H9 (cell line): Measurements from ENCODE around the gene ZMYND11. TPM values are rescaled to one million over a fixed set of nuclear protein-coding genes. Genes with fewer than 3 reads are reported as not detected.
"Not testable (repeated sequence)": the region's sequence is repeated elsewhere in the genome, so short reads cannot be mapped to it uniquely, and the experiment has no call there.

ENCODE experiments used
- DNase-seq: peaks from one replicate; pipeline ENCODE4 v3.0.0-alpha.2; 2017
- H2AFZ ChIP-seq: one replicate; pipeline ENCODE4 v1.6.1; 2013; ENCODE audit warnings: mild to moderate bottlenecking, low read length, control low read depth, moderate library complexity
- H2AK5ac ChIP-seq: 2 replicates; pipeline ENCODE4 v1.6.1; 2013; ENCODE audit warnings: low read length, control low read depth, mixed read lengths; ENCODE audit not compliant: insufficient read length
- H2BK120ac ChIP-seq: one replicate; pipeline ENCODE4 v1.6.1; 2013; ENCODE audit warnings: low read depth, mild to moderate bottlenecking, low read length, control low read depth, inconsistent platforms; ENCODE audit not compliant: poor library complexity, severe bottlenecking
- H2BK12ac ChIP-seq: 2 replicates; pipeline ENCODE4 v1.6.1; 2013; ENCODE audit warnings: low read length, control low read depth, mixed read lengths, low read depth; ENCODE audit not compliant: insufficient read length
- H2BK15ac ChIP-seq: 2 replicates; pipeline ENCODE4 v1.6.1; 2013; ENCODE audit warnings: low read depth, low read length, control low read depth
- H2BK20ac ChIP-seq: one replicate; pipeline ENCODE4 v1.6.1; 2013; ENCODE audit warnings: low read depth, mild to moderate bottlenecking, low read length, control low read depth, inconsistent platforms; ENCODE audit not compliant: poor library complexity, severe bottlenecking
- H2BK5ac ChIP-seq: 2 replicates; pipeline ENCODE4 v1.6.1; 2013; ENCODE audit warnings: low read length, control low read depth, mixed read lengths; ENCODE audit not compliant: insufficient read length
- H3K14ac ChIP-seq: 2 replicates; pipeline ENCODE4 v1.6.1; 2013; ENCODE audit warnings: low read length, control low read depth; ENCODE audit not compliant: insufficient read depth
- H3K18ac ChIP-seq: 2 replicates; pipeline ENCODE4 v1.6.1; 2013; ENCODE audit warnings: low read depth, mild to moderate bottlenecking, mixed read lengths, low read length, control low read depth; ENCODE audit not compliant: insufficient read length
- H3K23ac ChIP-seq: 2 replicates; pipeline ENCODE4 v1.6.1; 2013; ENCODE audit warnings: low read length, control low read depth, mixed read lengths, low read depth; ENCODE audit not compliant: insufficient read length
- H3K23me2 ChIP-seq: 2 replicates; pipeline ENCODE4 v1.6.1; 2013; ENCODE audit warnings: low read depth, mild to moderate bottlenecking, mixed read lengths, low read length, control low read depth; ENCODE audit not compliant: insufficient read length, poor library complexity, severe bottlenecking
- H3K27ac ChIP-seq: 2 replicates; pipeline ENCODE4 v1.5.1; 2013; ENCODE audit warnings: low read length, control low read depth, mixed read lengths, low read depth; ENCODE audit not compliant: insufficient read length
- H3K27me3 ChIP-seq: 2 replicates; pipeline ENCODE4 v1.6.1; 2013; ENCODE audit warnings: low read length, control low read depth, inconsistent platforms; ENCODE audit not compliant: insufficient read depth
- H3K4ac ChIP-seq: 2 replicates; pipeline ENCODE4 v1.6.1; 2013; ENCODE audit warnings: low read depth, mild to moderate bottlenecking, control low read depth, inconsistent platforms, low read length, moderate library complexity
- H3K4me1 ChIP-seq: 2 replicates; pipeline ENCODE4 v1.6.1; 2013; ENCODE audit warnings: low read length, control low read depth, inconsistent platforms; ENCODE audit not compliant: insufficient read depth
- H3K4me2 ChIP-seq: 2 replicates; pipeline ENCODE4 v1.6.1; 2013; ENCODE audit warnings: low read length, control low read depth, mixed read lengths; ENCODE audit not compliant: insufficient read length, insufficient read depth
- H3K56ac ChIP-seq: 2 replicates; pipeline ENCODE4 v1.6.1; 2013; ENCODE audit warnings: low read depth, mild to moderate bottlenecking, mixed read lengths, low read length, control low read depth; ENCODE audit not compliant: insufficient read length
- H3K79me1 ChIP-seq: 2 replicates; pipeline ENCODE4 v1.6.1; 2013; ENCODE audit warnings: low read depth, mild to moderate bottlenecking, moderate library complexity, low read length, control low read depth, inconsistent platforms; ENCODE audit not compliant: insufficient read depth, poor library complexity, severe bottlenecking
- H3K79me2 ChIP-seq: 2 replicates; pipeline ENCODE4 v1.6.1; 2013; ENCODE audit warnings: low read length, control low read depth, inconsistent platforms; ENCODE audit not compliant: insufficient read depth
- H3K9ac ChIP-seq: 2 replicates; pipeline ENCODE4 v1.6.1; 2013; ENCODE audit warnings: low read length, control low read depth, mixed read lengths; ENCODE audit not compliant: insufficient read length; ENCODE audit errors: extremely low read depth
- H3K9me3 ChIP-seq: one replicate; pipeline ENCODE4 v1.6.1; 2013; ENCODE audit warnings: low read depth, low read length, inconsistent platforms; ENCODE audit not compliant: control insufficient read depth
- H3T11ph ChIP-seq: one replicate; pipeline ENCODE4 v1.6.1; 2013; ENCODE audit warnings: mild to moderate bottlenecking, low read length, control low read depth, inconsistent platforms
- H4K20me1 ChIP-seq: one replicate; pipeline ENCODE4 v1.6.1; 2013; ENCODE audit not compliant: control insufficient read depth, insufficient read length, insufficient read depth
- H4K5ac ChIP-seq: 2 replicates; pipeline ENCODE4 v1.6.1; 2013; ENCODE audit warnings: low read depth, mild to moderate bottlenecking, mixed read lengths, low read length, control low read depth; ENCODE audit not compliant: insufficient read length
- H4K8ac ChIP-seq: replicated peaks from 2 replicates; pipeline ENCODE4 v1.6.1; 2013; ENCODE audit warnings: low read length, control low read depth, mixed read lengths, low read depth; ENCODE audit not compliant: insufficient read length
- H4K91ac ChIP-seq: 2 replicates; pipeline ENCODE4 v1.6.1; 2013; ENCODE audit warnings: low read depth, mild to moderate bottlenecking, moderate library complexity, mixed read lengths, low read length, control low read depth; ENCODE audit not compliant: insufficient read length
- H3K27ac Mint-ChIP-seq, 3 experiments: 2 replicates in 2 of 3; 3 replicates in 1 of 3; pipeline ENCODE4 v1.8.0; 2020 to 2021; ENCODE audit warnings: mixed read lengths in 3 of 3, mild to moderate bottlenecking in 1 of 3, moderate library complexity in 1 of 3
- H3K27me3 Mint-ChIP-seq: 2 replicates; pipeline ENCODE4 v1.8.0; 2021; ENCODE audit warnings: low read depth, mild to moderate bottlenecking, moderate library complexity, mixed read lengths
- H3K36me3 Mint-ChIP-seq, 3 experiments: 2 replicates in 2 of 3; 3 replicates in 1 of 3; pipeline ENCODE4 v1.8.0; 2020 to 2021; ENCODE audit warnings: low read depth in 3 of 3, mixed read lengths in 3 of 3; ENCODE audit not compliant: insufficient read depth in 1 of 3
- H3K4me1 Mint-ChIP-seq, 2 experiments: 2 replicates each; pipeline ENCODE4 v1.8.0; 2020; ENCODE audit warnings: mixed read lengths in 2 of 2
- H3K4me3 Mint-ChIP-seq, 2 experiments: 2 replicates in 1 of 2; 3 replicates in 1 of 2; pipeline ENCODE4 v1.8.0; 2020 to 2021; ENCODE audit warnings: mild to moderate bottlenecking in 2 of 2, mixed read lengths in 2 of 2, moderate library complexity in 1 of 2
- H3K9me3 Mint-ChIP-seq, 2 experiments: 2 replicates in 1 of 2; 3 replicates in 1 of 2; pipeline ENCODE4 v1.8.0; 2020; ENCODE audit warnings: mild to moderate bottlenecking in 2 of 2, mixed read lengths in 2 of 2, moderate library complexity in 1 of 2
- WGBS: extraction: QIAGEN DNeasy Blood & Tissue Kit; methylation state at CpG from one replicate; pipeline ENCODE4 v1.1.7; 2013; ENCODE audit warnings: missing lambda C conversion rate, low lambda C conversion rate, mixed read lengths; ENCODE audit not compliant: insufficient read length; ENCODE audit errors: extremely low coverage; 5-methylcytosine and 5-hydroxymethylcytosine counted together
- total RNA-seq: library from RNA; stranded (reverse); gene quantifications from 2 replicates; pipeline ENCODE4 v1.2.1, GENCODE V29; 2021
- TF ChIP-seq, protein P1 (sequence below): fragments of 200-600 bp; sonication (generic); conservative IDR thresholded peaks from 3 replicates; pipeline ENCODE4 v1.8.0; 2021; ENCODE audit warnings: antibody characterized with exemption, mild to moderate bottlenecking

The ZMYND11 gene
- total RNA-seq, 1 experiment from 2014 or later = 33.7 TPM

DNA sequence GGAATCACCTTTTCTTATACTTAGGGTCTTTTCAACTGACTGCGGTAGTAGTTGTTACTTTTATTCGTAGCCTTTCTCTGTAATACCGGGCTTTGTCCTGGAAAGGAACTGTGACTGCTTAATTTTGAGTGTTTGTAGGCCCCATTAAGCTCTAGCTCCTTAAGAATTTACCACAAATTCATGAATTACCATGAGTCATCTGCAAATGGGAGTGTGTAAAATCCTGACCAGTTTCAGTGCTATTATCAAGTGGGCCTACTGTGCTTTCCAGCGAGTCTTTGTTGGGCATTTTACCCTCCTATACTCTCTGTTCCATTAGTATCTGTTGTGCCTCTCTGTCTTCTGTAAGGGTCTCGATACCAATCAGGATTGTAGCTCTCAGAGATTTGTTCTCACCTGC is 49.7 kb downstream of the ZMYND11 start:
- Histone ChIP-seq H3K4me2 (no peak overlapping the region), H4K8ac (no peak overlapping the region), H2BK12ac (no peak overlapping the region), H3K23ac (no peak overlapping the region), H3K14ac (no peak overlapping the region), H3K4me1 (no peaks in the 10 kb centered on the region), H4K5ac (no peak overlapping the region), H2AK5ac (no peak overlapping the region), H3K79me2 (no peaks in the 10 kb centered on the region), H2BK20ac (no peak overlapping the region), H3T11ph (no peak overlapping the region), H4K91ac (no peak overlapping the region), H4K20me1 (no peaks in the 10 kb centered on the region), H2BK5ac (no peak overlapping the region), H3K27me3 (no peaks in the 10 kb centered on the region), H3K9me3 (no peaks in the 10 kb centered on the region), H3K56ac (no peak overlapping the region), H3K18ac (no peak overlapping the region), H3K9ac (no peak overlapping the region), H2BK120ac (no peak overlapping the region), H3K79me1 (no peaks in the 10 kb centered on the region), H3K27ac (no peak overlapping the region), H3K23me2 (no peaks in the 10 kb centered on the region), H3K4ac (no peak overlapping the region), H2BK15ac (no peak overlapping the region), H2AFZ (no peak overlapping the region)
- Mint-ChIP-seq H3K9me3 (peaks cover 7 to 8% of the 10 kb centered on the region in 2 experiments; a peak in 4 of 5 replicates), H3K4me3 (no peak overlapping the region), H3K27me3 (no peaks in the 10 kb centered on the region), H3K27ac (no peak overlapping the region), H3K4me1 (peaks cover 0 to 3% of the 10 kb centered on the region in 2 experiments; a peak in 1 of 4 replicates), H3K36me3 (peaks cover 27 to 47% (median 45%) of the 10 kb centered on the region in 3 experiments)
- no CpG with 5 or more reads among the region's 5 CpGs for WGBS
- TF ChIP-seq, protein P1, sequence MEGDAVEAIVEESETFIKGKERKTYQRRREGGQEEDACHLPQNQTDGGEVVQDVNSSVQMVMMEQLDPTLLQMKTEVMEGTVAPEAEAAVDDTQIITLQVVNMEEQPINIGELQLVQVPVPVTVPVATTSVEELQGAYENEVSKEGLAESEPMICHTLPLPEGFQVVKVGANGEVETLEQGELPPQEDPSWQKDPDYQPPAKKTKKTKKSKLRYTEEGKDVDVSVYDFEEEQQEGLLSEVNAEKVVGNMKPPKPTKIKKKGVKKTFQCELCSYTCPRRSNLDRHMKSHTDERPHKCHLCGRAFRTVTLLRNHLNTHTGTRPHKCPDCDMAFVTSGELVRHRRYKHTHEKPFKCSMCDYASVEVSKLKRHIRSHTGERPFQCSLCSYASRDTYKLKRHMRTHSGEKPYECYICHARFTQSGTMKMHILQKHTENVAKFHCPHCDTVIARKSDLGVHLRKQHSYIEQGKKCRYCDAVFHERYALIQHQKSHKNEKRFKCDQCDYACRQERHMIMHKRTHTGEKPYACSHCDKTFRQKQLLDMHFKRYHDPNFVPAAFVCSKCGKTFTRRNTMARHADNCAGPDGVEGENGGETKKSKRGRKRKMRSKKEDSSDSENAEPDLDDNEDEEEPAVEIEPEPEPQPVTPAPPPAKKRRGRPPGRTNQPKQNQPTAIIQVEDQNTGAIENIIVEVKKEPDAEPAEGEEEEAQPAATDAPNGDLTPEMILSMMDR = no peak
- no peak for DNase-seq

DNA sequence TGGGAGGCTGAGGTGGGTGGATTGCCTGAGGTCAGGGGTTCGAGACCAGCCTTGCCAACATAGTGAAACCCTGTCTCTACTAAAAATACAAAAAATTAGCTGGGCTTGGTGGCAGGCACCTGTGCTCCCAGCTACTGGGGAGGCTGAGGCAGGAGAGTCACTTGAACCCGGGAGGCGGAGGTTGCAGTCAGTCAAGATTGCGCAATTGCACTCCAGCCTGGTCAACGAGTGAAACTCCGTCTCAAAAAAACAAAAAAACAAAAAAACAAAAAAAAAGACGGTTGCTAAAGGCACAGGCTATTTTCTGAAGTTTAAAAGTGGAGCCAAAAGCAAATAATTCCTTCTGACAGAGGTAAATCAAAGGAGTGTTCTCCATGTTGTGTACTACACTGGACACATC is 50.3 kb downstream of the ZMYND11 start:
- not testable (repeated sequence) for H3K79me1 ChIP-seq, H3K14ac ChIP-seq, H2BK120ac ChIP-seq, H3K4me1 Mint-ChIP-seq, H3K18ac ChIP-seq, H4K5ac ChIP-seq, H3K23ac ChIP-seq, H3T11ph ChIP-seq, H4K8ac ChIP-seq, H2BK15ac ChIP-seq, H2BK12ac ChIP-seq, H3K4ac ChIP-seq, H3K56ac ChIP-seq, H2AK5ac ChIP-seq, H4K20me1 ChIP-seq, H3K9me3 Mint-ChIP-seq, H3K27ac Mint-ChIP-seq, H2BK20ac ChIP-seq, H3K27me3 ChIP-seq, H3K4me1 ChIP-seq, H3K9me3 ChIP-seq, H3K9ac ChIP-seq, DNase-seq, H3K79me2 ChIP-seq, H4K91ac ChIP-seq, H3K23me2 ChIP-seq, H2BK5ac ChIP-seq, H3K27ac ChIP-seq, H3K4me2 ChIP-seq, H2AFZ ChIP-seq, H3K27me3 Mint-ChIP-seq, H3K4me3 Mint-ChIP-seq
- no CpG with 5 or more reads among the region's 7 CpGs for WGBS
- H3K36me3 Mint-ChIP-seq = peaks cover 27 to 46% (median 43%) of the 10 kb centered on the region in 3 experiments
